ENCODE data around the gene FRMPD1.
"Not testable (repeated sequence)": the region's sequence is repeated elsewhere in the genome, so short reads cannot be mapped to it uniquely, and the experiment has no call there.

Gene FRMPD1

DNA sequence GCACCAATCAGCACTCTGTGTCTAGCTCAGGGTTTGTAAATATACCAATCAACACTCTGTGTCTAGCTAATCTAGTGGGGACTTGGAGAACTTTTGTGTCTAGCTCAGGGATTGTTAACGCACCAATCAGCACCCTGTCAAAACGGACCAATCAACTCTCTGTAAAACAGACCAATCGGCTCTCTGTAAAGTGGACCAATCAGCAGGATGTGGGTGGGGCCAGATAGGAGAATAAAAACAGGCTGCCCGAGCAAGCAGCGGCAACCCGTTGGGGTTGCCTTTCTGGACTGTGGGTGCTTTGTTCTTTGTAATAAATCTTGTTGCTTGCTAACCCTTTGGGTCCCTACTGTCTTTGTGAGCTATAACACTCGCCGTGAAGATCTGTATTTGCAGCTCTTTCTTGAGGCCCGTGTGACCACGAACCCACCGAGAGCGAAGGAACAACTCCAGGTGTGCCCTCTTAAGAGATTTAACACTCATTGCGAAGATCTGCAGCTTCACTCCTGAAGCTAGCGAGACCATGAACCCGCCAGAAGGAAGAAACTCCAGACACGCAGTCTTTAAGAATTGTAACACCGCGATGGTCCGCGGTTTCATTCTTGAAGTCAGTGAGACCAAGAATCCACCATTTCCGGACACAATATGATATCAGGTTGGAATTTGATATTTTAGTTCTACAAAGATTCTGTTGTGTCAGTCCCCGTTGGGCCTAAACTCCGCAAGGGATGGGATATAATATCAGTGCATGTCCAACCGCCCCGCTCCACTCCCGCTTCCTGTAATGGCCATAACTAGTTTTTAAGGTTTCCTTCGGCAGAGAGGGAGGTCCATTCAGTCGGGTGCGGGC is 102.1 kb downstream of the FRMPD1 start:
- no peaks in the 10 kb centered on the region for H3K27me3 Mint-ChIP-seq
- no peaks in the 10 kb centered on the region for H3K9me3 Mint-ChIP-seq (ENCODE audit: low read depth)
- H3K4me3 Mint-ChIP-seq = peak overlapping the region; percentile 96
- H3K4me1 Mint-ChIP-seq (ENCODE audit: low read depth) = peaks cover 28% of the 10 kb centered on the region
- no peaks in the 10 kb centered on the region for H3K36me3 Mint-ChIP-seq
- H3K27ac Mint-ChIP-seq = peak overlapping the region; percentile 93

DNA sequence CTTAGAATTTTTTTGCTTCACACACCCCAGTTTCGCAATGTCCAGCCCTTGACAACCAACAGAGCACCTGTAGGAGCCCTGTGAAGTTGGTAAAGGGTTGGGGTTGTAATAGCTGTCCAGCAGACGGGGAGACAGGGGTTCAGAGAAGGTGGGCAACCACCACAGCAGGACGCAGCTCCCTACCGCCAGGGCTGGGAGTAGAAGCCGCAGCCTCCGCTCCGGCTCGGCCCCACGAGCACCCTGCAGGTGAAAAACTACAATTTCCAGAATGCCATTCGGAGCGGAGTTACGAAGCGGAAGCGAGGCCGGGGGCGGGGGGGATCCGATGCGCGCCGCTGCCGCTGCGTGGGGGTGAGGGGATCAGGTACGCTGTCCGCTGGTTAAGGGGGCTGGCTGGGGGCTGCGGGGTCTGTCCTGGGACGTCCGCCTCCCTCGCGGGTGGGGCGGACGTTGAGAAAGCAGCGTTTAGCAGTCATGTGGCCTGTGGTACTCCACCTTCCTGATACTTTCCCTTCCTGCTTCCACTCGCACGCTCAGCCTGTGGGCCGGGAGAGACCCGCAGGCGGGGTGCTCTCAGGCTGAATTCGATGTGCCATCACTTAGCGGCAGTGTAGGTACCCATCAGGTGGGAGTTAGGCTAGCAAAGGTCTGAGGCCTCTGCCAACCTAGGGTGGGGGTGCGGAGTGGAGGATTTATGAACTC is 102.9 kb downstream of the FRMPD1 start, which contains the start of gene TRMT10B:
Gene TRMT10B (plus strand): TSS at position 317 of the 702 bp plus-strand sequence. CDS start 8,127 bp downstream, outside the sequence.
- Mint-ChIP-seq H3K27ac (peak within 1 kb of the TSS; percentile 93), H3K9me3 (ENCODE audit: low read depth) (no peaks in the 10 kb centered on the region), H3K4me3 (peak within 1 kb of the TSS; percentile 96), H3K36me3 (no peaks in the 10 kb centered on the region), H3K4me1 (ENCODE audit: low read depth) (peaks cover 28% of the 10 kb centered on the region), H3K27me3 (no peaks in the 10 kb centered on the region)

DNA sequence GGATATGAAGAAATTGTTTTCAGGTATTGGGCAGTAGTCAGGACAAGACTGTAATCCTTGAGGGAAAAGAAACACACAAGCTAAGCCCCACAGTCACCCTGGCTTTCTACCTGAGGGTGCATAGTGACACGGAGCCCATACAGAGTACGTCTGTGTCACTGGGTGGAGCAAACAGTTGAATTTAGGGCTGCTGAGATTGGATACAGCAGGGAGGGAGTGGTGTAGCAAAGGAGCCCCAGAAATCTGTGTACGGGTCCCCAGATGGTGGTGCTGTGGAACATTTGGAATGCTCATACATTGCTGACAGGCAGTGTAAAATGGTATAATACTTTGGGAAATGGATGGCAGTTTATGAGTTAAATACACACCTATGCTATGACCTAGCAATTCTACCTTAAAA is 108.0 kb downstream of the FRMPD1 start:
- no peaks in the 10 kb centered on the region for H3K36me3 Mint-ChIP-seq
- no peaks in the 10 kb centered on the region for H3K27me3 Mint-ChIP-seq
- H3K9me3 Mint-ChIP-seq (ENCODE audit: low read depth) = no peaks in the 10 kb centered on the region
- H3K4me3 Mint-ChIP-seq = no peak overlapping the region
- H3K4me1 Mint-ChIP-seq (ENCODE audit: low read depth) = peaks cover 17% of the 10 kb centered on the region
- H3K27ac Mint-ChIP-seq = no peak overlapping the region

DNA sequence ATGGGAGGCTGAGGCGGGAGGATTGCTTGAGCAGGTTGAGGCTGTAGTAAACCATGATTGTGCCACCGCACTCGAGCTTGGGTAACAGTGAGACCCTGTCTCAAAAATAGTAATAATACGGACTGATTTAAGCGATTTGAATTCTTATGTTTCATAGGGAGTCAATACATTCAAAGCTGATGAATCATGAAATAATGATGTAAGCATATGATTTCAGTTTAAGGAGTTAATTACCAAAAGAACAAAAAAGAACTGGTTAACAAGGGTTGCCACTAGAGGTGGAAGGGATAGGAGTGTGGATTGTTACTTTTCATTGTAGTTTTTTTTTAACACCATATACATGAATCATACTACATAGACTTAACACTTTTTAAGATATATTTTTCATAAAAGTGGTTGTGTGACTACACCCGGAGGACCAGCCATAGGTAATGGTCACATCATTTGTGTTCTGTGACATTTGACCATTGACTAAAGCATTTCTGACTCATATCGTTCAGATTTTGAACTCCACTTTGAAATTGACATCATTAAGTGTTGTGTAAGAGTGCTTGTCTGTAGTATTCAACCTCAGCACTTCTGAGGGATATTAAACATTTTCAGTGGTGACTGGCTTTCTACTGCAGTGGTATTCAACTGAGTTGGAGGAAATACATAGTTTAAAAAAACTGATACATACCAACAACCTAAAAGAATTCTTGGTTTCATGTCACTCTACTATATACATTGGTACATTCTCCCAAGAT is 109.8 kb downstream of the FRMPD1 start:
- Mint-ChIP-seq H3K36me3 (no peaks in the 10 kb centered on the region), H3K4me1 (ENCODE audit: low read depth) (peaks cover 4% of the 10 kb centered on the region), H3K27me3 (no peaks in the 10 kb centered on the region), H3K27ac (no peak overlapping the region), H3K9me3 (ENCODE audit: low read depth) (no peaks in the 10 kb centered on the region), H3K4me3 (no peak overlapping the region)

DNA sequence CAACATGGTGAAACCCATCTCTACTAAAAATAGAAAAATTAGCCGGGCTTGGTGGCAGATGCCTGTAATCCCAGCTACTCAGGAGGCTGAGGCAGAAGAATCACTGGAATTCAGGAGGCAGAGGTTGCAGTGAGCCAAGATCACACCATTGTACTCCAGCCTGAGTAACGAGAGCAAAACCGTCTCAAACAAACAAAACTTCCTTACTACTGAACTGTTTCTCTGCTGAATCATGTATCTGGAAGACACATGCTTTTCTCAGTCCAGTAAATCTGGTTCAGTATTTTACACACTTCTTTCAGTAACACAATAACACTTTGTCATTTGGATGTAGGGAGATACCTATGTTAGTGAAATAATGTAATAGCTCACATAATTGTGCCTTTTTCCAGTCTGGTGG is 110.8 kb downstream of the FRMPD1 start:
- peaks cover 4% of the 10 kb centered on the region for H3K4me1 Mint-ChIP-seq (ENCODE audit: low read depth)
- H3K27ac Mint-ChIP-seq = no peak overlapping the region
- H3K27me3 Mint-ChIP-seq = no peaks in the 10 kb centered on the region
- no peak overlapping the region for H3K4me3 Mint-ChIP-seq
- no peaks in the 10 kb centered on the region for H3K36me3 Mint-ChIP-seq
- no peaks in the 10 kb centered on the region for H3K9me3 Mint-ChIP-seq (ENCODE audit: low read depth)

DNA sequence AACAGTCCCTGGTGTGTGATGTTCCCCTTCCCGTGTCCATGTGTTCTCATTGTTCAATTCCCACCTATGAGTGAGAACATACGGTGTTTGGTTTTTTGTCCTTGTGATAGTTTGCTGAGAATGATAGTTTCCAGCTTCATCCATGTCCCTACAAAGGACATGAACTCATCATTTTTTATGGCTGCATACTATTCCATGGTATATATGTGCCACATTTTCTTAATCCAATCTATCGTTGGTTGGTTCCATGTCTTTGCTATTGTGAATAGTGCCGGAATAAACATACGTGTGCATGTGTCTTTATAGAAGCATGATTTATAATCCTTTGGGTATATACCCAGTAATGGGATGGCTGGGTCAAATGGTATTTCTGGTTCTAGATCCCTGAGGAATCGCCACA is 114.5 kb downstream of the FRMPD1 start:
- H3K36me3 Mint-ChIP-seq; H3K4me3 Mint-ChIP-seq; H3K9me3 Mint-ChIP-seq (ENCODE audit: low read depth); H3K27me3 Mint-ChIP-seq; H3K4me1 Mint-ChIP-seq (ENCODE audit: low read depth); H3K27ac Mint-ChIP-seq: not testable (repeated sequence)

DNA sequence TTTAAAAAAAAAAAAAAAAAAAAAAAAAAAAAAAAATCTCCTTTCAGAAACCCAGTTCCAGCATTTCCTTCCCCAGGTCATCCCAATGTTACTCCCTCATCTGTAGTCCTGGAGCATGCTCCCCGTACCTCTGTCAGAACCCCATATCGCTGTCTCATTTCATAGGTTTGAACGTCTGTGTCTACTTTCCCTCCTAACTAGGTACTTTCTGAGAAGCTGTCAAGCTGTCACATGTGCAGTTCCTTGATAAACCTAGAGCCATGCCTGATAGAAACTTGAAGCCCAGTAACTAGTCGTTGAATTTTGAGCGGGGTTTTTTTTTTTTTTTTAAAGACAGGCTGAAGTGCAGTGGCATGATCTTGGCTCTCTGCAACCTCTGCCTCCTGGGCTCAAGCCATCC is 118.6 kb downstream of the FRMPD1 start:
- H3K36me3 Mint-ChIP-seq = no peaks in the 10 kb centered on the region

DNA sequence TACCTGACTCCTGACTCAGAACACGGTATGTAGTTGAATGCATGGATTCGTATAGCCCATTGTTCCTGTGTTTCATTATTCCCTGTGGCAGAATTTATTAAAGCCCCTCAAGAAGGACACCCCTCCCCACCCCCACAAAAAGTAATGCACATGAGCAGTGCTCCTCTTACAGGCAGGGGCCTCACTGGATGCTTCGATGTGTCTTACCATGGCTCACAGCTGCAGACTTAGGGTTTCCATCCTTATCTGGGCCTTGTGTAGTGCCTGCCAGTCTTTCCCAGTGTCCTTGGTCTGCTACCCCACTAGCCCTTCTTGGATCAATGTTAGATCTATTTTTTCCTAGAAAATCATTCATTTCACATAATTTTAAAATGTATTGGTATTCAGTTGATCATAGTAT is 119.2 kb downstream of the FRMPD1 start:
- no peaks in the 10 kb centered on the region for H3K36me3 Mint-ChIP-seq
- peaks cover 5% of the 10 kb centered on the region for H3K4me1 Mint-ChIP-seq (ENCODE audit: low read depth)
- no peaks in the 10 kb centered on the region for H3K27me3 Mint-ChIP-seq
- no peak overlapping the region for H3K4me3 Mint-ChIP-seq
- H3K27ac Mint-ChIP-seq = no peak overlapping the region
- H3K9me3 Mint-ChIP-seq (ENCODE audit: low read depth) = no peaks in the 10 kb centered on the region

More for the DNA sequence above, 118.6 kb downstream of the FRMPD1 start:
- no peak overlapping the region for H3K4me3 Mint-ChIP-seq
- no peaks in the 10 kb centered on the region for H3K9me3 Mint-ChIP-seq (ENCODE audit: low read depth)
- H3K4me1 Mint-ChIP-seq (ENCODE audit: low read depth) = peaks cover 5% of the 10 kb centered on the region
- H3K27ac Mint-ChIP-seq = no peak overlapping the region
- H3K27me3 Mint-ChIP-seq = no peaks in the 10 kb centered on the region

DNA sequence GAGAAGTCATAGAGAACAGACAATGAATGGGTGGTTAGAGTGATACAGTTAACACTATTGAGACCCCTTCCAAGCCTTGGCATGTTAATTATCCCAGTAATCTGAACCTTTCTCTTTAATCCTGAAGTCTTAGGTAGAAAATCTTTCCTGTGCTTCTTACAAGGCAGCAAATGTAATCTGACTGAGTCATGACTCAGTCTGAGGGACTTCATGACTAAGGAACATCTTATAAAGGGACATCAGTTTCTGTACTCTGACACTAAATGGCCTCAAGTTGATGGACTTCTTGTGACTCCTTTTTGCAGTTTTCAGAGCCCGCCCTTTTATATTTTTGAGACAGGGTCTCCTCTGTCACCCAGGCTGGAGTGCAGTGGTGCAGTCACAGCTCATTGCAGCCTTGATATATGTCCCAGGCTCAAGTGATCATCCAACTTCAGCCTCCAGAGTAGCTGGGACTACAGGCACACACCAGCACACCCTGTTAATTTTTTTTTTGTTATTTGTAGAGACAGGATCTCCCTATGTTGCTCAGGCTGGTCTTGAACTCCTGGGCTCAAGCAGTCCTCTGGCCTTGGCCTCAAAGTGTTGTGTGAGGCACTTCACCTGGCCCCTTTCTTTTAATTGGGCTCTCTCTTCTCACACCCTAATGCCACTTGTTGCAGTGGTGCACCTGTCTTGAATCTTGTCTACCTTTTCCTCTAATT is 124.6 kb downstream of the FRMPD1 start:
- Mint-ChIP-seq H3K9me3 (ENCODE audit: low read depth) (no peaks in the 10 kb centered on the region), H3K4me3 (no peak overlapping the region)

DNA sequence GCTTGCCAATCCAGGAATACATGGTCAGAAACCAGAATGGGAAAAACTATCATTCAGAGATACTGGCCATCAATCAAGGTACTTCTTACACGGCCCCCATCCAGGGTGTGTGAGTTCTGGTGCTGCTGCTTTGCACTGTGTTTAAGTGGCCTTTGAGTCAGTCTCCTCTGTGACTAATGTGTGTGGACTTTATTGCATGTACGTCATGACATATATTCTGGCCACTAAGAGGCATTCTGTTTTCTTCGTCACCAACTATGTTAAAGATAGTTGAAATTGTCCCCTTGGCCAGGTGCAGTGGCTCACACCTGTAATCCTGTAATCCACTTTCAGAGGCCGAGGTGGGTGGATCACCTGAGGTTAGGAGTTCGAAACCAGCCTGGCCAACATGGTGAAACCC is 125.6 kb downstream of the FRMPD1 start:
- Mint-ChIP-seq H3K4me1 (ENCODE audit: low read depth) (peaks cover 8% of the 10 kb centered on the region), H3K4me3 (no peak overlapping the region), H3K27ac (no peak overlapping the region), H3K27me3 (no peaks in the 10 kb centered on the region), H3K36me3 (peaks cover 7% of the 10 kb centered on the region), H3K9me3 (ENCODE audit: low read depth) (no peaks in the 10 kb centered on the region)

More for the DNA sequence above, 124.6 kb downstream of the FRMPD1 start:
- no peaks in the 10 kb centered on the region for H3K27me3 Mint-ChIP-seq
- peaks cover 1% of the 10 kb centered on the region for H3K4me1 Mint-ChIP-seq (ENCODE audit: low read depth)
- H3K27ac Mint-ChIP-seq = peak overlapping the region; percentile 46
- H3K36me3 Mint-ChIP-seq = peaks cover 7% of the 10 kb centered on the region

DNA sequence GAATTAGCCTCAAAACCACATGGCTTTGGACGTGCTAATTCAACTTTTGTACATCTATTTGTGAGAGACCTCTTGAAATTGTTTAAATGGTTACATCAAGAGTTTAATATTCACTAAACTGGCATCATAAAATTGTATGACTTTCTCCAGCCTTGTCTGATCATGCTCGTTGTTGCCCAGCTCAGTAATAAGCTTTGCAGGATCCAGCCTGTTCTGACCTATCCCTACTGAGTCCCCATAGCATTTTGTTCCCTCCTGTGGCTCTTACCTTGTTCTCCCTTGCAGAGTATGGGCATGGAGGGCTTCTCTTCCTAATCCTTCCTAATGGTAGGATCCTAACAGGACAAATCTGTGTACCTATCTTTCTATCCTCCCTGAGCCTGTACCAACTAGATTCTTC is 127.8 kb downstream of the FRMPD1 start:
- Mint-ChIP-seq H3K4me3 (no peak overlapping the region), H3K36me3 (peaks cover 16% of the 10 kb centered on the region), H3K4me1 (ENCODE audit: low read depth) (peaks cover 28% of the 10 kb centered on the region), H3K27ac (peak overlapping the region; percentile 29), H3K9me3 (ENCODE audit: low read depth) (no peaks in the 10 kb centered on the region), H3K27me3 (no peaks in the 10 kb centered on the region)

DNA sequence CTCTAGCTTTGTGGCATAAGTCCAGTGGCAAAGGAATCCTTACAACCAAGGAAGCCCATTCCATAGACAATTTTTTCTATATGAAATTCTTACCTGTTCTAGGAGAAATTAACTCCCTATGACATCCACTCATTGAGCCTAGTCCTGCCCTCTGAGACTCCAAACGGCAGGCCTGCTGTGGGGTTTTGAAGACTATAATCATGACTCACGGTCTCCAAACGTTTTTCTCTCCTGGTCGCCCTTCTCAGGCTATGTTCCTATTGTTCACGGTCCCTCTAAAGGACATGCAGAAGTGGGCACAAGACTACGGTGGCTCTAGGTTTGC is 133.5 kb downstream of the FRMPD1 start:
- Mint-ChIP-seq H3K9me3 (ENCODE audit: low read depth) (no peaks in the 10 kb centered on the region), H3K4me3 (peak overlapping the region; percentile 97), H3K27ac (peak overlapping the region; percentile 96), H3K4me1 (ENCODE audit: low read depth) (peaks cover 36% of the 10 kb centered on the region), H3K27me3 (no peaks in the 10 kb centered on the region), H3K36me3 (peaks cover 9% of the 10 kb centered on the region)

DNA sequence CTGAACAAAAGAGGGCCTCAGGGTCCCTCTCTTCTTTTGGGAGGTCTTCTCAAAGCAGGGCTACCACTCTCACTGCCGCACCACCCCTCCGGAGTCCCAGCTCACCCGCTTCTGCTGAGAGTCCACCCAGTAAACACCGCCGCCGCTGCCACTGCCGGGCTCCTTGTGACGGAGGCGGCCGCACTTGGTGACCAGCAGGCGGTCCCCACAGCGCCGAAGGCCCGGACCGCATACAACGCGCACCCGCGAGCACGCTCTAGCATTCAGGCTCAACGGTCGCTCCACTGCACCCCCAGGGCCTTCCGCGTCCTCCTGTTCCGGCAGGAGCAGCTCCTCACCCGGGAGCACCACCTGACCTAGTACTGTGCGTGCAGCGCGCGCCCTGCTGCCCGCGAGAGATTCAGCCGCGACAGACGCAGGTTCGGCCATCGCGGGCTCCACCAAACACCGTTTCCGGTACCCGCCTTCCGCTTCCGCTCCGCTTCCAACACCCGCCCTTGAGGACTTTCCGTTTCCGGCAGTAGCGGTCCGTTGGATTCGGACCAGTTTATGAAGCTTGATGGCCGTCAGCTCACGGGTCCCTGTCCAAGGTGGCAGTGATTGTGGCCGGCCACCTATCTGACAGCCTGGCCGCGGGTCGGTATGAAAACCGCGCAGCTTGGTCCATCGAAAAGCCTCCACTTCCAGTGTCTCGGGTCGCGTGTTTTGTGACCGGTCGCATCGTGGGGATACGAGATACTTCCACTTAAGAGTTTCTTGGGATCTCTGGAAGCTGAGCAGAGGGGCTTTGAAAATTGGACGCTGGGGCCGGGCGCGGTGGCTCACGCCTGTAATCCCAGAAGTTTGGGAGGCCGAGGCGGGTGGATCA is 134.1 kb downstream of the FRMPD1 start, which contains the start of gene EXOSC3:
Gene EXOSC3 (minus strand): TSS at position 449 of the 868 bp plus-strand sequence. CDS start 20 bp downstream, at position 429.
- Mint-ChIP-seq H3K27ac (peak within 1 kb of the TSS; percentile 96), H3K9me3 (ENCODE audit: low read depth) (no peaks in the 10 kb centered on the region), H3K4me3 (peak within 1 kb of the TSS; percentile 97), H3K4me1 (ENCODE audit: low read depth) (peaks cover 36% of the 10 kb centered on the region), H3K36me3 (peaks cover 9% of the 10 kb centered on the region), H3K27me3 (no peaks in the 10 kb centered on the region)

DNA sequence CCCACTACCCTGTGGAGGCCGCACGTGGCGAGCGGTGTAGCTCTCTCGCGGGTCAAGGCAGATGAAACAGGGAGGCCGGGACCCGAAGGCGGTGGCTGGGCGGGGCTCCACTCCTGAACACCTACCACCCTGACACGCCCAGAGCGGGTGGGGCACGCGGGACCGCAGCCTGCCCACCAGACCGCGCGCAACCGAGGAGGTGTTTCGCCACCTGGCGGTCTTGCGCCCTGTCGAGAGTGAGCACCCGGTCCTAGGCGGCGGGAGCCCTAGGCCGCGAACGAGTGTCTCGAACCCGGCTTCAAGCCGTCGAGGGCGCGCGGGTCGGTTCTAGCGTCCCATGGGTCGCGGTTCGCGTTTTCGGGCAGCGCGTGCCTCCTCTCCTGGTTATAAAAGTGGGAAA is 136.3 kb downstream of the FRMPD1 start:
- H3K27me3 Mint-ChIP-seq = no peaks in the 10 kb centered on the region
- peaks cover 4% of the 10 kb centered on the region for H3K9me3 Mint-ChIP-seq (ENCODE audit: low read depth)
- H3K4me1 Mint-ChIP-seq (ENCODE audit: low read depth) = peaks cover 21% of the 10 kb centered on the region
- peaks cover 16% of the 10 kb centered on the region for H3K36me3 Mint-ChIP-seq
- H3K27ac Mint-ChIP-seq = no peak overlapping the region
- H3K4me3 Mint-ChIP-seq = no peak overlapping the region
